Measurements from ENCODE around the gene MRPL30.

GRCh38 chr2:99242151-99242550 is 61.2 kb downstream of the MRPL30 start:
- no peak for TF ChIP-seq YY1 (IDR thresholded peaks at IDR 0.05; ENCODE audit: low read depth)
- TF ChIP-seq TAF1 (IDR thresholded peaks at IDR 0.05; ENCODE audit: low read depth), result no peak
- no peak for TF ChIP-seq USF1 (IDR thresholded peaks at IDR 0.05)
- no peak for TF ChIP-seq EP300 (IDR thresholded peaks at IDR 0.05; ENCODE audit: borderline replicate concordance)
- no peak for TF ChIP-seq TCF12 (IDR thresholded peaks at IDR 0.05; ENCODE audit: low read depth)
- TF ChIP-seq TEAD4 (IDR thresholded peaks at IDR 0.05), result no peak
- no peak for TF ChIP-seq RAD21 (IDR thresholded peaks at IDR 0.05; ENCODE audit: low read depth)
- TF ChIP-seq MAX (IDR thresholded peaks at IDR 0.05), result no peak
- no peak for TF ChIP-seq NFIC (IDR thresholded peaks at IDR 0.05)

All from Ishikawa (cell line).